Activated CD4-positive, alpha-beta memory T cell treated with anti-CD3 and anti-CD28 coated beads for 36 hours (primary cell): Measurements from ENCODE around the gene TPRN. TPM values are rescaled to one million over a fixed set of nuclear protein-coding genes. Genes with fewer than 3 reads are reported as not detected.

ENCODE experiments used
- CTCF ChIA-PET: fragments of 350-600 bp; sonication (Branson Sonifier 250); formaldehyde crosslinking; loops from one replicate; lab custom pipeline; 2021; ENCODE audit warnings: antibody characterized with exemption, inconsistent platforms; lab: Charles Lee
- POLR2A ChIA-PET: fragments of 350-600 bp; sonication (Branson Sonifier 250); formaldehyde crosslinking; loops from one replicate; lab custom pipeline; 2021; ENCODE audit warnings: antibody characterized with exemption; lab: Charles Lee
- DNase-seq: peaks from one replicate; pipeline ENCODE4 v3.0.0-alpha.2; 2020
- H3K27ac Mint-ChIP-seq: one replicate; pipeline ENCODE4 v1.8.0; 2021; ENCODE audit warnings: mixed read lengths
- H3K27me3 Mint-ChIP-seq: one replicate; pipeline ENCODE4 v1.8.0; 2021; ENCODE audit warnings: mixed read lengths
- H3K36me3 Mint-ChIP-seq: one replicate; pipeline ENCODE4 v1.8.0; 2021; ENCODE audit warnings: mixed read lengths
- H3K4me1 Mint-ChIP-seq: one replicate; pipeline ENCODE4 v1.8.0; 2021; ENCODE audit warnings: low read depth, mixed read lengths
- H3K4me3 Mint-ChIP-seq: one replicate; pipeline ENCODE4 v1.8.0; 2021; ENCODE audit warnings: mild to moderate bottlenecking, mixed read lengths
- H3K9me3 Mint-ChIP-seq: one replicate; pipeline ENCODE4 v1.8.0; 2021; ENCODE audit warnings: mixed read lengths
- intact Hi-C: fragments of 100-400 bp; cut with micrococcal nuclease; formaldehyde crosslinking; loops from one replicate; pipeline ENCODE4 v1.15.1; 2023
- total RNA-seq, 2 experiments: library from RNA; stranded (reverse); gene quantifications; one replicate each; pipeline ENCODE4 v1.2.3, GENCODE V29; 2021

Gene TPRN
- total RNA-seq, 2 experiments from 2014 or later, result 6.1 to 6.7 TPM

- H3K4me3 Mint-ChIP-seq, result no peak overlapping the region
- no peak overlapping the region for H3K27ac Mint-ChIP-seq
- DNase-seq, result no peak
- H3K4me1 Mint-ChIP-seq, result peaks cover 22% of the 10 kb centered on the region
- intact Hi-C loops, result no loop called here
- no peaks in the 10 kb centered on the region for H3K27me3 Mint-ChIP-seq
- peaks cover 12% of the 10 kb centered on the region for H3K36me3 Mint-ChIP-seq
- CTCF ChIA-PET, result no interaction called here
- no peaks in the 10 kb centered on the region for H3K9me3 Mint-ChIP-seq
- POLR2A ChIA-PET, result no interaction called here
These were observed 17.7 kb downstream of the TPRN start for GRCh38 chr9:137182836-137183235.

GRCh38 chr9:137181680-137182079 is 18.9 kb downstream of the TPRN start:
- Mint-ChIP-seq H3K36me3 (peaks cover 12% of the 10 kb centered on the region), H3K9me3 (no peaks in the 10 kb centered on the region), H3K4me3 (no peak overlapping the region), H3K4me1 (peaks cover 11% of the 10 kb centered on the region), H3K27me3 (no peaks in the 10 kb centered on the region), H3K27ac (no peak overlapping the region)
- CTCF ChIA-PET, result interaction anchor here (1.0 kb wide), 1 partner anchor 46 kb away, joined by 4 read pairs; the partner anchor contains the start of gene RNF224
- no peak for DNase-seq
- POLR2A ChIA-PET, result interaction anchor here (1.5 kb wide), 1 partner anchor 90 kb away, joined by 3 read pairs; no protein-coding TSS in a partner anchor
- intact Hi-C loops, result no loop called here

- intact Hi-C loops, result no loop called here
- Mint-ChIP-seq H3K36me3 (peaks cover 12% of the 10 kb centered on the region), H3K4me3 (no peak overlapping the region), H3K9me3 (no peaks in the 10 kb centered on the region), H3K27me3 (no peaks in the 10 kb centered on the region), H3K4me1 (peaks cover 2% of the 10 kb centered on the region), H3K27ac (no peak overlapping the region)
- POLR2A ChIA-PET, result interaction anchor here (0.7 to 1.5 kb wide), 2 partner anchors 60 to 91 kb away, joined by 3 read pairs; partner anchors contain the start of gene TUBB4B
- CTCF ChIA-PET, result interaction anchor here (1.0 kb wide), 1 partner anchor 47 kb away, joined by 4 read pairs; the partner anchor contains the start of gene RNF224
- DNase-seq, result no peak
These were observed 20.1 kb downstream of the TPRN start for GRCh38 chr9:137180491-137180890.

GRCh38 chr9:137179761-137180160 is 20.8 kb downstream of the TPRN start:
- ChIA-PET POLR2A (no interaction called here), CTCF (no interaction called here)
- intact Hi-C loops, result no loop called here
- DNase-seq, result no peak
- Mint-ChIP-seq H3K27me3 (no peaks in the 10 kb centered on the region), H3K27ac (no peak overlapping the region), H3K4me3 (no peak overlapping the region), H3K9me3 (no peaks in the 10 kb centered on the region), H3K36me3 (peaks cover 12% of the 10 kb centered on the region), H3K4me1 (peaks cover 2% of the 10 kb centered on the region)

GRCh38 chr9:137178939-137179630 is 21.5 kb downstream of the TPRN start:
- CTCF ChIA-PET, result no interaction called here
- Mint-ChIP-seq H3K36me3 (peaks cover 7% of the 10 kb centered on the region), H3K27me3 (no peaks in the 10 kb centered on the region), H3K9me3 (no peaks in the 10 kb centered on the region), H3K4me3 (no peak overlapping the region), H3K4me1 (peaks cover under 1% of the 10 kb centered on the region), H3K27ac (no peak overlapping the region)
- intact Hi-C loops, result no loop called here
- DNase-seq, result no peak
- POLR2A ChIA-PET, result no interaction called here

- CTCF ChIA-PET, result interaction anchor here (0.6 kb wide), 1 partner anchor 58 kb away, joined by 4 read pairs; no protein-coding TSS in a partner anchor
- Mint-ChIP-seq H3K4me3 (no peak overlapping the region), H3K9me3 (no peaks in the 10 kb centered on the region), H3K4me1 (no peaks in the 10 kb centered on the region), H3K36me3 (peaks cover 5% of the 10 kb centered on the region), H3K27ac (no peak overlapping the region), H3K27me3 (peaks cover 3% of the 10 kb centered on the region)
- POLR2A ChIA-PET, result no interaction called here
- intact Hi-C loops, result no loop called here
- no peak for DNase-seq
These were observed 22.2 kb downstream of the TPRN start for GRCh38 chr9:137178201-137178938.

- DNase-seq, result peak; percentile 45
- Mint-ChIP-seq H3K4me1 (no peaks in the 10 kb centered on the region), H3K4me3 (no peak overlapping the region), H3K9me3 (no peaks in the 10 kb centered on the region), H3K36me3 (no peaks in the 10 kb centered on the region), H3K27ac (no peak overlapping the region), H3K27me3 (peaks cover 6% of the 10 kb centered on the region)
- ChIA-PET CTCF (interaction anchor here (0.6 to 3.2 kb wide), 17 partner anchors 13 to 358 kb away, joined by 3 to 13 read pairs (median 3); partner anchors contain the start of genes CYSRT1, MAN1B1, RNF224 and SSNA1), POLR2A (no interaction called here)
- intact Hi-C loops, result no loop called here
These were observed 24.0 kb downstream of the TPRN start for GRCh38 chr9:137176302-137177182.

- CTCF ChIA-PET, result interaction anchor here (1.0 to 3.2 kb wide), 5 partner anchors 46 to 80 kb away, joined by 3 to 13 read pairs (median 3); partner anchors contain the start of gene TUBB4B
- Mint-ChIP-seq H3K9me3 (no peaks in the 10 kb centered on the region), H3K36me3 (no peaks in the 10 kb centered on the region), H3K4me3 (no peak overlapping the region), H3K27ac (no peak overlapping the region), H3K4me1 (no peaks in the 10 kb centered on the region), H3K27me3 (peaks cover 9% of the 10 kb centered on the region)
- intact Hi-C loops, result no loop called here
- peak; percentile 54 for DNase-seq
- POLR2A ChIA-PET, result no interaction called here
These were observed 25.1 kb downstream of the TPRN start for GRCh38 chr9:137175345-137175961.

GRCh38 chr9:137174722-137175293 is 25.7 kb downstream of the TPRN start:
- no peaks in the 10 kb centered on the region for H3K36me3 Mint-ChIP-seq
- CTCF ChIA-PET, result interaction anchor here (0.6 to 3.2 kb wide), 4 partner anchors 38 to 107 kb away, joined by 3 to 13 read pairs (median 6); no protein-coding TSS in a partner anchor
- intact Hi-C loops, result no loop called here
- POLR2A ChIA-PET, result interaction anchor here (0.5 kb wide), 1 partner anchor 87 kb away, joined by 3 read pairs; no protein-coding TSS in a partner anchor
- H3K9me3 Mint-ChIP-seq, result no peaks in the 10 kb centered on the region
- peak; percentile 45 for DNase-seq
- H3K27ac Mint-ChIP-seq, result no peak overlapping the region
- peaks cover 15% of the 10 kb centered on the region for H3K27me3 Mint-ChIP-seq
- H3K4me3 Mint-ChIP-seq, result no peak overlapping the region
- H3K4me1 Mint-ChIP-seq, result no peaks in the 10 kb centered on the region

- no peaks in the 10 kb centered on the region for H3K4me1 Mint-ChIP-seq
- no peaks in the 10 kb centered on the region for H3K9me3 Mint-ChIP-seq
- ChIA-PET POLR2A (interaction anchor here (0.5 kb wide), 1 partner anchor 86 kb away, joined by 3 read pairs; no protein-coding TSS in a partner anchor), CTCF (interaction anchor here (1.1 to 3.2 kb wide), 3 partner anchors 37 to 62 kb away, joined by 3 to 13 read pairs (median 6); no protein-coding TSS in a partner anchor)
- no peak overlapping the region for H3K4me3 Mint-ChIP-seq
- H3K27me3 Mint-ChIP-seq, result peaks cover 17% of the 10 kb centered on the region
- H3K27ac Mint-ChIP-seq, result no peak overlapping the region
- no peak for DNase-seq
- H3K36me3 Mint-ChIP-seq, result no peaks in the 10 kb centered on the region
- intact Hi-C loops, result no loop called here
These were observed 26.5 kb downstream of the TPRN start for GRCh38 chr9:137173796-137174664.
